DND-41 (cell line): ENCODE results near the gene TRAF3IP3.

ENCODE experiments used
- CTCF ChIP-seq: IDR thresholded peaks from 2 replicates; pipeline ENCODE4 v1.5.1; 2012; ENCODE audit warnings: borderline replicate concordance, low read length, moderate library complexity, mild to moderate bottlenecking; ENCODE audit not compliant: poor library complexity, severe bottlenecking; ENCODE audit errors: extremely low read depth
- EZH2 ChIP-seq: IDR thresholded peaks from 3 replicates; pipeline ENCODE4 v1.6.1; 2012; ENCODE audit warnings: borderline replicate concordance, low read depth, mild to moderate bottlenecking, moderate library complexity, low read length, inconsistent platforms; ENCODE audit not compliant: severe bottlenecking

DNA sequence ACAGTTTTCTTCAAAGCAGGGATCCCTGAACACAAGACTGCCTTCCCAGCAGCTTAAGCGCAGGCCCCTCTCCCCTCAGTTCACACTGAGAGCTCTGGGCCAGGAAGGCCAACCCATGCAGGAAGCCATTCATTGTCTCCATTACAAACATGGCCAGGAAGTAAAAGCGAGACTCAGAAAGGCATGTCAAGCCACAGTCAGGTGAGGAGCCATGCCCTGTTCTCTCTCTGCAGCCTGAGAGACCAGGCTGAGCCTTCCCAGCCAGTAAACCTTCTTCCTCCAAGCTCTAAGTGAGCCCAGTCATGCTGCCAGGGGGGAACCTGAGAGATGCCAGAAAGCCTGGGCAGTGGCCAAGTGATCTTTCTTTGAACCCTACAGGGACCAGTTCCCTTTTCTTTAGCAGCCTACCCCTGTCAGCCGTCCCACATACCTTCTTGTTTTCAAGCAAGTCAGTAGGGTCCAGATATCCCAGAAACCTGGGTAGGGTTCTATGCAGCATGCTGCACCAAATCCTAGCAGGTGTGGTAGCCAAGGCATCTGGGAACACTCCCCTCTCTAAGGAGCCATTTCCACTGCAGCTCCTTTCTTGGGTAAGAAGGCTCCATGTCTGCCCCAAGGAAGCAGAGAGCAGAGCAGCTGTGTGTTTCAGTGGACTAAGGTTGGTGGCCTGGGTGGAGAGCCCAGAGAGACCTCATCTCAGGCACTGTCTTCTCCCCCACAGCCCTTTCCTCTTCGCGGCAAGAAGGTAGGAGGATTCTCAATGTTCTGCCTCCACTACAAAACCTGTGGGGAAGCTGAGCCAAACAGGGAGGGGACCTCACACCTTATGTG is 977 bp downstream of the TRAF3IP3 start:
- TF ChIP-seq CTCF: no peak
- no peak for TF ChIP-seq EZH2
